Left forelimb (tissue), 1 donor: ENCODE measurements around the gene RHCG.
A peak's percentile ranks its signal among the peaks of the same experiment; 100 is the strongest.

ENCODE experiments used
- DNase-seq: peaks from one replicate; pipeline ENCODE4 v3.0.0-alpha.2; 2018; ENCODE audit warnings: low spot score

The RHCG gene

GRCh38 chr15:89444241-89445225 lies 51.9 kb downstream of the RHCG start:
- no peak for DNase-seq

GRCh38 chr15:89443581-89443980 lies 52.8 kb downstream of the RHCG start:
- DNase-seq, result no peak

- no peak for DNase-seq
Measured at GRCh38 chr15:89442671-89443307, 53.6 kb downstream of the RHCG start.

GRCh38 chr15:89442155-89442554 lies 54.2 kb downstream of the RHCG start:
- DNase-seq, result no peak

GRCh38 chr15:89441295-89441812 lies 55.0 kb downstream of the RHCG start:
- DNase-seq, result no peak

GRCh38 chr15:89439764-89440163 lies 56.6 kb downstream of the RHCG start:
- no peak for DNase-seq

- no peak for DNase-seq
Measured at GRCh38 chr15:89436560-89437311, 59.6 kb downstream of the RHCG start.

GRCh38 chr15:89435362-89435761 lies 61.0 kb downstream of the RHCG start:
- DNase-seq, result no peak

- no peak for DNase-seq
Measured at GRCh38 chr15:89433686-89434085, 62.7 kb downstream of the RHCG start.

GRCh38 chr15:89430530-89431341 lies 65.6 kb downstream of the RHCG start:
- DNase-seq, result peak; percentile 92

GRCh38 chr15:89429986-89430385 lies 66.4 kb downstream of the RHCG start:
- no peak for DNase-seq

- no peak for DNase-seq
Measured at GRCh38 chr15:89429023-89429422, 67.4 kb downstream of the RHCG start.

GRCh38 chr15:89428246-89428645 lies 68.1 kb downstream of the RHCG start:
- DNase-seq, result no peak

- no peak for DNase-seq
Measured at GRCh38 chr15:89426500-89426899, 69.9 kb downstream of the RHCG start.

- DNase-seq, result no peak
Measured at GRCh38 chr15:89423981-89424380, 72.4 kb downstream of the RHCG start.
